IPS DF 19.7 (cell line): Measurements from ENCODE around the gene DOCK4.

Experiments
- DNase-seq: peaks from one replicate; pipeline ENCODE4 v3.0.0-alpha.2; 2013; ENCODE audit warnings: low read depth, low spot score

The DOCK4 gene

DNA sequence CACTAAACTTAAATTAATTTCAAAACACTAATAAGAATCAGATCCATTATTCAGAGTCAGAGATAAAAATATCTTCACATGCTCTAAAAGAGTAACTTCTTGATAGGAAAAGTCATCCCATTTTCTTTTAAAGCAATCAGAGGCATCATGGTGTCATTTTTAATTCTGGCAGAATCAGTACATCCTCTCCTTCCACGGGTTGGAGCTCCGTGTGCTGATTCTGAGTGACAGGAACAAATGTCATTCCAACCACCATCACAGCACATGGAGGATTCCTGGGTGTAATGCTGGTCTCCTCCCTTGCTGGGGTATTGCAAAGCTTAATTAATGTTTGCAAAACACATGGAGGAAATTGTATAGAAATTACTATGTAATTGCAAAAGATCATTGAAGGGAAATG is 529.4 kb downstream of the DOCK4 start:
- no peak for DNase-seq
